ENCODE data around the gene ZW10. TPM values are rescaled to one million over a fixed set of nuclear protein-coding genes. Genes with fewer than 3 reads are reported as not detected.

The ZW10 gene
- total RNA-seq, 2 donors from 2014 or later, result 24.1 to 26.4 TPM

DNA sequence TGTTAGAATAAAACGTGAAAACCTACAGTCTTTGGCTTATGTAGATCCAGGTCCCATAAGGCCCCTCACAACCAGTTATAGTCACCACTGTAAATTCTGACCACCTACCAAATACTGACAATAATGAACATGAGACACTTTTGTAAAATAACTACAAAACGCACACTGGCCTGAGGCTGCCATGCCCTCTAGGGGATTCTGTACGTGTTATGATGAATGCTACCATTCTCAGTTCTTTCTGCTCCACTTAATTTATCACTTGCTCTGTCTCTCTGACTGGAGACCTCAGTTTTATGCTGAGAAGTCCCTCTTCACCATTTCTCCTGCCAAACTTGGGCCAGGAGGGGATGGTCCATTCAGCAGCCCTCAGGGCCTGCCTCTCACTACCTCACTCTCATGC, 48.7 kb downstream of the ZW10 start:
- 91 to 100% methylated on average over 2 to 3 of the region's 3 CpGs for WGBS, 2 experiments (ENCODE audit: insufficient coverage in 1 of 2, insufficient read length in 1 of 2)
- no peaks in the 10 kb centered on the region for H3K9me3 ChIP-seq (ENCODE audit: control insufficient read depth, low read length)
- peaks cover 10% of the 10 kb centered on the region for H3K4me1 Mint-ChIP-seq
- no peaks in the 10 kb centered on the region for H3K9me3 Mint-ChIP-seq
- no peak overlapping the region for H3K4me3 ChIP-seq (ENCODE audit: low read length)
- no peaks in the 10 kb centered on the region for H3K36me3 ChIP-seq (ENCODE audit: control insufficient read depth, insufficient read depth, low read length)
- DNase-seq, result no peak
- H3K9ac ChIP-seq (ENCODE audit: extremely low read depth, low read length, poor library complexity, severe bottlenecking), result no peak overlapping the region
- no peaks in the 10 kb centered on the region for H3K27me3 ChIP-seq (ENCODE audit: control insufficient read depth, insufficient read depth, low read length, poor library complexity, severe bottlenecking)
- H3K27ac Mint-ChIP-seq, result no peak overlapping the region
- no peak overlapping the region for H3K4me3 Mint-ChIP-seq
- peaks cover 2% of the 10 kb centered on the region for H3K4me1 ChIP-seq (ENCODE audit: control insufficient read depth, insufficient read depth, low read length)
- peaks cover 5% of the 10 kb centered on the region for H3K36me3 Mint-ChIP-seq (ENCODE audit: low read depth)
- no peak overlapping the region for H3K27ac ChIP-seq (ENCODE audit: low read depth, low read length)
- no peaks in the 10 kb centered on the region for H3K27me3 Mint-ChIP-seq (ENCODE audit: insufficient read depth)
- TF ChIP-seq, protein P1, sequence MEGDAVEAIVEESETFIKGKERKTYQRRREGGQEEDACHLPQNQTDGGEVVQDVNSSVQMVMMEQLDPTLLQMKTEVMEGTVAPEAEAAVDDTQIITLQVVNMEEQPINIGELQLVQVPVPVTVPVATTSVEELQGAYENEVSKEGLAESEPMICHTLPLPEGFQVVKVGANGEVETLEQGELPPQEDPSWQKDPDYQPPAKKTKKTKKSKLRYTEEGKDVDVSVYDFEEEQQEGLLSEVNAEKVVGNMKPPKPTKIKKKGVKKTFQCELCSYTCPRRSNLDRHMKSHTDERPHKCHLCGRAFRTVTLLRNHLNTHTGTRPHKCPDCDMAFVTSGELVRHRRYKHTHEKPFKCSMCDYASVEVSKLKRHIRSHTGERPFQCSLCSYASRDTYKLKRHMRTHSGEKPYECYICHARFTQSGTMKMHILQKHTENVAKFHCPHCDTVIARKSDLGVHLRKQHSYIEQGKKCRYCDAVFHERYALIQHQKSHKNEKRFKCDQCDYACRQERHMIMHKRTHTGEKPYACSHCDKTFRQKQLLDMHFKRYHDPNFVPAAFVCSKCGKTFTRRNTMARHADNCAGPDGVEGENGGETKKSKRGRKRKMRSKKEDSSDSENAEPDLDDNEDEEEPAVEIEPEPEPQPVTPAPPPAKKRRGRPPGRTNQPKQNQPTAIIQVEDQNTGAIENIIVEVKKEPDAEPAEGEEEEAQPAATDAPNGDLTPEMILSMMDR (conservative IDR thresholded peaks at IDR 0.05), result no peak

DNA sequence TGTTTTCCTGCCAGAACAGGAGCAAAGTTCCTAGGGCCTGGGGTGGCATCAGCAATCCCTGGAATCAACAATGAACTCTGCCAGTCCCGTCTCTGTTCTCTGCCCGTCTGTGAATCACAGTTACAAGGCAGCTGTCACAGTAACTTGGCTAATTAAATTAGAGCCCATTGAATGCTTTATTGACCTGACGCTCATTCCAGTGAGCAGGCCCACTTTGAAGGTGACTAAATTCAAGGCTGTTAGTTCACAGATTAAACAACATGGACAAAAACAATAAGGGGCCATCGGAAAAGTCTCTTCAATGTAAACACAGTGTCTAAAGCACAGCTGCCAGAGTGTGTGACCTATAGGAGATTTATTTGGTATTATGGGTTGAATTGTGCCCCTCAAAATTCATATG, 49.7 kb downstream of the ZW10 start:
- H3K4me3 ChIP-seq (ENCODE audit: low read length), result no peak overlapping the region
- TF ChIP-seq, protein P1 (conservative IDR thresholded peaks at IDR 0.05), result no peak
- H3K9me3 ChIP-seq (ENCODE audit: control insufficient read depth, low read length), result no peaks in the 10 kb centered on the region
- no peaks in the 10 kb centered on the region for H3K36me3 ChIP-seq (ENCODE audit: control insufficient read depth, insufficient read depth, low read length)
- Mint-ChIP-seq H3K9me3 (no peaks in the 10 kb centered on the region), H3K27ac (no peak overlapping the region), H3K4me3 (no peak overlapping the region), H3K36me3 (ENCODE audit: low read depth) (peaks cover 5% of the 10 kb centered on the region), H3K4me1 (peaks cover 10% of the 10 kb centered on the region), H3K27me3 (ENCODE audit: insufficient read depth) (no peaks in the 10 kb centered on the region)
- H3K27me3 ChIP-seq (ENCODE audit: control insufficient read depth, insufficient read depth, low read length, poor library complexity, severe bottlenecking), result no peaks in the 10 kb centered on the region
- DNase-seq, result no peak
- no peak overlapping the region for H3K9ac ChIP-seq (ENCODE audit: extremely low read depth, low read length, poor library complexity, severe bottlenecking)
- 86 to 91% methylated on average over 3 to 4 of the region's 4 CpGs for WGBS, 2 experiments (ENCODE audit: insufficient coverage in 1 of 2, insufficient read length in 1 of 2)
- H3K27ac ChIP-seq (ENCODE audit: low read depth, low read length), result no peak overlapping the region
- peaks cover 2% of the 10 kb centered on the region for H3K4me1 ChIP-seq (ENCODE audit: control insufficient read depth, insufficient read depth, low read length)

DNA sequence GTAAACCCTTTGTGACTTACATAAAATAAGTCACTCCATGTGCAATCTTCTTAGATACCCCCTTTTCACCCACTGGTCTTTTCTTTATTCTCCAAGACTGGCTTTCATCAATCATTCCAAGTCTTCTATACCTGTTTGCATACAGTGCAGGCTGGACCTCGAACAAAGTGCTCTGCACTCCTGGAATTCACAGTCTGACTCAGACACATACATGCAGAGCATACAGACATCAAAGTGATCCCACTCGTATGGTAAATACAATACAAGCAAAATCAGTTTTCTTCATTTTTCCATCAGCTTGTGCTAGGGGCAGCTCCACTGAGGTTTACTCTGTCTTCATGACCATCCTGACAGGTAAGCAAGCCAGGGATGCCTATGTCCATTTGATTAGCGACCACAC, 50.6 kb downstream of the ZW10 start:
- Mint-ChIP-seq H3K27me3 (ENCODE audit: insufficient read depth) (no peaks in the 10 kb centered on the region), H3K4me3 (no peak overlapping the region), H3K27ac (no peak overlapping the region), H3K9me3 (no peaks in the 10 kb centered on the region), H3K36me3 (ENCODE audit: low read depth) (peaks cover 5% of the 10 kb centered on the region), H3K4me1 (peaks cover 10% of the 10 kb centered on the region)
- no peak overlapping the region for H3K4me3 ChIP-seq (ENCODE audit: low read length)
- no peaks in the 10 kb centered on the region for H3K36me3 ChIP-seq (ENCODE audit: control insufficient read depth, insufficient read depth, low read length)
- H3K9ac ChIP-seq (ENCODE audit: extremely low read depth, low read length, poor library complexity, severe bottlenecking), result no peak overlapping the region
- TF ChIP-seq, protein P1 (conservative IDR thresholded peaks at IDR 0.05), result no peak
- H3K27ac ChIP-seq (ENCODE audit: low read depth, low read length), result no peak overlapping the region
- H3K9me3 ChIP-seq (ENCODE audit: control insufficient read depth, low read length), result no peaks in the 10 kb centered on the region
- H3K27me3 ChIP-seq (ENCODE audit: control insufficient read depth, insufficient read depth, low read length, poor library complexity, severe bottlenecking), result no peaks in the 10 kb centered on the region
- 94% methylated on average over 3 of the region's 3 CpGs for WGBS, 2 experiments (ENCODE audit: insufficient coverage in 1 of 2, insufficient read length in 1 of 2)
- DNase-seq, result no peak
- H3K4me1 ChIP-seq (ENCODE audit: control insufficient read depth, insufficient read depth, low read length), result peaks cover 2% of the 10 kb centered on the region

Measured in endodermal cell (in vitro differentiated cells).